WERI-Rb-1 (cell line): ENCODE data around the gene NCF4.

Source experiments
- DNase-seq: peaks from one replicate; pipeline ENCODE4 v3.0.0-alpha.2; 2020
- H3K27ac ChIP-seq: fragments of 250-450 bp; sonication (Bioruptor Pico); 2 replicates; pipeline ENCODE4 v1.5.1; 2020; ENCODE audit warnings: mild to moderate bottlenecking, moderate library complexity
- H3K27me3 ChIP-seq: fragments of 250-450 bp; sonication (Bioruptor Pico); 2 replicates; pipeline ENCODE4 v1.5.1; 2021; ENCODE audit warnings: mild to moderate bottlenecking, low read depth, moderate library complexity; ENCODE audit not compliant: insufficient read depth, severe bottlenecking
- H3K36me3 ChIP-seq: fragments of 250-450 bp; sonication (Bioruptor Pico); 2 replicates; pipeline ENCODE4 v1.5.1; 2020; ENCODE audit warnings: mild to moderate bottlenecking, moderate library complexity
- H3K4me3 ChIP-seq: 2 replicates; pipeline ENCODE4 v1.5.1; 2011; ENCODE audit warnings: low read depth, mild to moderate bottlenecking, control low read depth, low read length
- H3K9me3 ChIP-seq: fragments of 250-450 bp; sonication (Bioruptor Pico); 2 replicates; pipeline ENCODE4 v1.5.1; 2021; ENCODE audit warnings: mild to moderate bottlenecking, moderate library complexity; ENCODE audit not compliant: severe bottlenecking
- TF ChIP-seq, protein P1 (sequence below): IDR thresholded peaks from 2 replicates; pipeline ENCODE4 v1.5.1; 2011; ENCODE audit warnings: low read depth, mild to moderate bottlenecking, control low read depth, inconsistent platforms, low read length

NCF4 gene

GRCh38 chr22:36868546-36869181, 7.9 kb downstream of the NCF4 start:
- Histone ChIP-seq H3K4me3 (no peak overlapping the region), H3K27me3 (peaks cover 48% of the 10 kb centered on the region), H3K36me3 (no peaks in the 10 kb centered on the region), H3K27ac (no peak overlapping the region), H3K9me3 (no peaks in the 10 kb centered on the region)
- DNase-seq: no peak
- TF ChIP-seq, protein P1, sequence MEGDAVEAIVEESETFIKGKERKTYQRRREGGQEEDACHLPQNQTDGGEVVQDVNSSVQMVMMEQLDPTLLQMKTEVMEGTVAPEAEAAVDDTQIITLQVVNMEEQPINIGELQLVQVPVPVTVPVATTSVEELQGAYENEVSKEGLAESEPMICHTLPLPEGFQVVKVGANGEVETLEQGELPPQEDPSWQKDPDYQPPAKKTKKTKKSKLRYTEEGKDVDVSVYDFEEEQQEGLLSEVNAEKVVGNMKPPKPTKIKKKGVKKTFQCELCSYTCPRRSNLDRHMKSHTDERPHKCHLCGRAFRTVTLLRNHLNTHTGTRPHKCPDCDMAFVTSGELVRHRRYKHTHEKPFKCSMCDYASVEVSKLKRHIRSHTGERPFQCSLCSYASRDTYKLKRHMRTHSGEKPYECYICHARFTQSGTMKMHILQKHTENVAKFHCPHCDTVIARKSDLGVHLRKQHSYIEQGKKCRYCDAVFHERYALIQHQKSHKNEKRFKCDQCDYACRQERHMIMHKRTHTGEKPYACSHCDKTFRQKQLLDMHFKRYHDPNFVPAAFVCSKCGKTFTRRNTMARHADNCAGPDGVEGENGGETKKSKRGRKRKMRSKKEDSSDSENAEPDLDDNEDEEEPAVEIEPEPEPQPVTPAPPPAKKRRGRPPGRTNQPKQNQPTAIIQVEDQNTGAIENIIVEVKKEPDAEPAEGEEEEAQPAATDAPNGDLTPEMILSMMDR: no peak

DNA sequence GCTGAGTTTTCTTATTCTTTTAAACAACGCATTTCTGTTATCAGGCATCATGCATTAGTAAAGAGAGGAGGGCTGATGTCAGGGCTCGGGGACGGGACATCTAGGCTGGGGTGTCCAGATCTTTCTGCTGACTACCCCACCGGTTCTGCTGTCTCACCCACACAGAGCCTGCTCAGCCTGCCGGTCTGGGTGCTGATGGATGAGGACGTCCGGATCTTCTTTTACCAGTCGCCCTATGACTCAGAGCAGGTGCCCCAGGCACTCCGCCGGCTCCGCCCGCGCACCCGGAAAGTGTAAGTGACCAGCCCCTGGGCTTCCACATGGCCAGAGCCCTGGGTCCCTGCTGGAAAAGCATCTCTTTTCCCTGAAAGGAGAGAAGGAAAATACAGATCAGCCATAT, 9.4 kb downstream of the NCF4 start:
- TF ChIP-seq, protein P1: no peak
- no peak for DNase-seq
- H3K4me3 ChIP-seq: no peak overlapping the region
- H3K27me3 ChIP-seq: peaks cover 40% of the 10 kb centered on the region
- no peaks in the 10 kb centered on the region for H3K9me3 ChIP-seq
- H3K27ac ChIP-seq: no peak overlapping the region
- H3K36me3 ChIP-seq: no peaks in the 10 kb centered on the region

GRCh38 chr22:36871669-36872081, 10.9 kb downstream of the NCF4 start:
- peaks cover 26% of the 10 kb centered on the region for H3K27me3 ChIP-seq
- no peaks in the 10 kb centered on the region for H3K36me3 ChIP-seq
- no peak overlapping the region for H3K4me3 ChIP-seq
- TF ChIP-seq, protein P1: no peak
- no peaks in the 10 kb centered on the region for H3K9me3 ChIP-seq
- H3K27ac ChIP-seq: no peak overlapping the region
- DNase-seq: no peak

- Histone ChIP-seq H3K36me3 (no peaks in the 10 kb centered on the region), H3K27me3 (peaks cover 24% of the 10 kb centered on the region), H3K4me3 (no peak overlapping the region), H3K27ac (no peak overlapping the region), H3K9me3 (no peaks in the 10 kb centered on the region)
- TF ChIP-seq, protein P1: no peak
- no peak for DNase-seq
Measured at GRCh38 chr22:36872084-36872483, 11.3 kb downstream of the NCF4 start.

DNA sequence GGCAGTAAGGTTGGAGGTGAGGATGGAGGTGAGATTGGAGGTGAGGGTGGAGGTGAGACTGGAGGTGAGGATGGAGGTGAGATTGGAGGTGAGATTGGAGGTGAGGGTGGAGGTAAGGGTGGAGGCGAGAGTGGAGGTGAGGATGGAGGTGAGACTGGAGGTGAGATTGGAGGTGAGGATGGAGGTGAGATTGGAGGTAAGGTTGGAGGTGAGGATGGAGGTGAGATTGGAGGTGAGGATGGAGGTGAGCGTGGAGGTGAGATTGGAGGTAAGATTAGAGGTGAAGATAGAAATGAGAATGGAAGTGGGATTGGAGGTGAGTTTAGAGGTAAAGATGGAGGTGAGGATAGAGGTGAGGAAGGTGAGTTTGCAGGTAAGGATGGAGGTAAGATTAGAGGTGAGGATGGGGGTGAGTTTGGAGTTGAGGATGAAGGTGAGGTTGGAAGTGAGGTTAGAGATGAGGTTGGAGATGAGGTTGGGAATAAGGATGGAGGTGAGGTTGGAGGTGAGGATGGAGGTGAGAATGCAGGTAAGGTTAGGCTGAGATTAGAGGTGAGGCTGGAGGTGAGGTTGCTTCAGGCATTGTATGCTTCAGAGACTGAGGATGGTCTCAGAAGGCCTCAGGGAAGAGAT, 12.2 kb downstream of the NCF4 start:
- H3K27ac ChIP-seq: no peak overlapping the region
- no peak for DNase-seq
- H3K9me3 ChIP-seq: no peaks in the 10 kb centered on the region
- H3K4me3 ChIP-seq: no peak overlapping the region
- peaks cover 32% of the 10 kb centered on the region for H3K27me3 ChIP-seq
- TF ChIP-seq, protein P1: no peak
- H3K36me3 ChIP-seq: no peaks in the 10 kb centered on the region
